Osteocyte (in vitro differentiated cells): ENCODE results near the gene FNDC3B. TPM values are rescaled to one million over a fixed set of nuclear protein-coding genes. Genes with fewer than 3 reads are reported as not detected.
A peak's percentile ranks its signal among the peaks of the same experiment; 100 is the strongest.

ENCODE experiments used
- DNase-seq: peaks from one replicate; pipeline ENCODE4 v3.0.0; 2021; ENCODE audit warnings: mixed read lengths; ENCODE audit not compliant: unreplicated experiment; ENCODE audit errors: extremely low spot score
- H3K27ac Mint-ChIP-seq: one replicate; pipeline ENCODE4 v1.8.0; 2021; ENCODE audit warnings: mild to moderate bottlenecking, mixed read lengths; ENCODE audit not compliant: unreplicated experiment
- H3K27me3 Mint-ChIP-seq: one replicate; pipeline ENCODE4 v1.8.0; 2021; ENCODE audit warnings: mixed read lengths; ENCODE audit not compliant: unreplicated experiment
- H3K36me3 Mint-ChIP-seq: one replicate; pipeline ENCODE4 v1.8.0; 2021; ENCODE audit warnings: mixed read lengths; ENCODE audit not compliant: unreplicated experiment
- H3K4me1 Mint-ChIP-seq: one replicate; pipeline ENCODE4 v1.8.0; 2021; ENCODE audit warnings: mixed read lengths; ENCODE audit not compliant: unreplicated experiment
- H3K4me3 Mint-ChIP-seq: one replicate; pipeline ENCODE4 v1.8.0; 2021; ENCODE audit warnings: mild to moderate bottlenecking, moderate library complexity, mixed read lengths; ENCODE audit not compliant: unreplicated experiment
- H3K9me3 Mint-ChIP-seq: one replicate; pipeline ENCODE4 v1.8.0; 2021; ENCODE audit warnings: mixed read lengths; ENCODE audit not compliant: unreplicated experiment
- CTCF ChIP-seq: fragments of 200-600 bp; sonication (generic); IDR thresholded peaks from 2 replicates; pipeline ENCODE4 v1.5.0; 2021; ENCODE audit warnings: antibody characterized with exemption, mild to moderate bottlenecking, moderate library complexity
- total RNA-seq: library from RNA; stranded (reverse); gene quantifications from 2 replicates; pipeline ENCODE4 v1.2.1, GENCODE V29; 2021

The FNDC3B gene
- total RNA-seq, 1 donor from 2014 or later, result 240 TPM

GRCh38 chr3:172303941-172304558, 264.7 kb downstream of the FNDC3B start:
- no peaks in the 10 kb centered on the region for H3K27me3 Mint-ChIP-seq
- H3K4me3 Mint-ChIP-seq, result no peak overlapping the region
- no peak overlapping the region for H3K27ac Mint-ChIP-seq
- TF ChIP-seq CTCF, result peak; percentile 16
- H3K9me3 Mint-ChIP-seq, result no peaks in the 10 kb centered on the region
- H3K36me3 Mint-ChIP-seq, result peaks cover 70% of the 10 kb centered on the region
- peaks cover 24% of the 10 kb centered on the region for H3K4me1 Mint-ChIP-seq
- DNase-seq, result no peak

GRCh38 chr3:172305552-172305951, 266.2 kb downstream of the FNDC3B start:
- TF ChIP-seq CTCF, result no peak
- no peaks in the 10 kb centered on the region for H3K27me3 Mint-ChIP-seq
- peaks cover 24% of the 10 kb centered on the region for H3K4me1 Mint-ChIP-seq
- no peak for DNase-seq
- peaks cover 71% of the 10 kb centered on the region for H3K36me3 Mint-ChIP-seq
- no peaks in the 10 kb centered on the region for H3K9me3 Mint-ChIP-seq
- H3K4me3 Mint-ChIP-seq, result no peak overlapping the region
- H3K27ac Mint-ChIP-seq, result peak overlapping the region; percentile 6

- H3K4me1 Mint-ChIP-seq, result peaks cover 22% of the 10 kb centered on the region
- H3K4me3 Mint-ChIP-seq, result no peak overlapping the region
- TF ChIP-seq CTCF, result no peak
- H3K27me3 Mint-ChIP-seq, result no peaks in the 10 kb centered on the region
- DNase-seq, result no peak
- no peaks in the 10 kb centered on the region for H3K9me3 Mint-ChIP-seq
- peak overlapping the region; percentile 20 for H3K27ac Mint-ChIP-seq
- H3K36me3 Mint-ChIP-seq, result peaks cover 70% of the 10 kb centered on the region
These were observed 266.6 kb downstream of the FNDC3B start for GRCh38 chr3:172305974-172306373.

- H3K27me3 Mint-ChIP-seq, result no peaks in the 10 kb centered on the region
- H3K4me3 Mint-ChIP-seq, result no peak overlapping the region
- H3K9me3 Mint-ChIP-seq, result no peaks in the 10 kb centered on the region
- peak overlapping the region; percentile 74 for H3K27ac Mint-ChIP-seq
- no peak for TF ChIP-seq CTCF
- H3K36me3 Mint-ChIP-seq, result peaks cover 70% of the 10 kb centered on the region
- peaks cover 22% of the 10 kb centered on the region for H3K4me1 Mint-ChIP-seq
- DNase-seq, result no peak
These were observed 267.8 kb downstream of the FNDC3B start for GRCh38 chr3:172307141-172307560.

- DNase-seq, result no peak
- Mint-ChIP-seq H3K36me3 (peaks cover 73% of the 10 kb centered on the region), H3K27me3 (no peaks in the 10 kb centered on the region), H3K27ac (no peak overlapping the region), H3K9me3 (no peaks in the 10 kb centered on the region), H3K4me3 (no peak overlapping the region), H3K4me1 (peaks cover 27% of the 10 kb centered on the region)
- no peak for TF ChIP-seq CTCF
These were observed 269.7 kb downstream of the FNDC3B start for GRCh38 chr3:172309059-172309458.
